Naive thymus-derived CD4-positive, alpha-beta T cell (primary cell): ENCODE measurements around the gene FAM117A. TPM values are rescaled to one million over a fixed set of nuclear protein-coding genes. Genes with fewer than 3 reads are reported as not detected.

ENCODE experiments used
- ATAC-seq: fragments of 150-1000 bp; cut with Tn5 transposase; 2 replicates; pipeline ENCODE4 v1.10.0; 2021; ENCODE audit warnings: mild to moderate bottlenecking, moderate library complexity
- CTCF ChIA-PET: fragments of 350-600 bp; sonication (Branson Sonifier 250); formaldehyde crosslinking; loops from one replicate; lab custom pipeline; 2021; ENCODE audit warnings: antibody characterized with exemption; lab: Charles Lee
- POLR2A ChIA-PET: fragments of 350-600 bp; sonication (Branson Sonifier 250); formaldehyde crosslinking; loops from one replicate; lab custom pipeline; 2021; ENCODE audit warnings: antibody characterized with exemption, inconsistent platforms; lab: Charles Lee
- DNase-seq, 9 donors: peaks; one replicate each; pipeline versions ENCODE4 v3.0.0 to v3.0.0-alpha.2; 2020 to 2022; ENCODE audit warnings: mixed read lengths in 1 of 9
- H3K27ac ChIP-seq: one replicate; pipeline ENCODE4 v1.7.0; 2013; ENCODE audit warnings: mild to moderate bottlenecking, low read depth, low read length, moderate library complexity
- H3K27me3 ChIP-seq, 2 donors: one replicate each; pipeline ENCODE4 v1.7.0; 2013; ENCODE audit warnings: low read length in 2 of 2, mild to moderate bottlenecking in 2 of 2, moderate library complexity in 2 of 2; ENCODE audit not compliant: control insufficient read depth in 2 of 2, insufficient read depth in 2 of 2
- H3K36me3 ChIP-seq, 3 experiments: 1 replicate in 2 of 3; 2 replicates in 1 of 3; pipeline ENCODE4 v1.7.0; 2013; ENCODE audit warnings: low read length in 3 of 3, mild to moderate bottlenecking in 3 of 3, moderate library complexity in 1 of 3; ENCODE audit not compliant: insufficient read depth in 3 of 3, control insufficient read depth in 2 of 3
- H3K4me1 ChIP-seq, 2 donors: one replicate each; pipeline ENCODE4 v1.7.0; 2013; ENCODE audit warnings: low read length in 2 of 2, mild to moderate bottlenecking in 2 of 2, moderate library complexity in 1 of 2; ENCODE audit not compliant: control insufficient read depth in 2 of 2, insufficient read depth in 2 of 2
- H3K4me3 ChIP-seq: 2 replicates; pipeline ENCODE4 v1.7.0; 2013; ENCODE audit warnings: mild to moderate bottlenecking, low read length
- H3K9me3 ChIP-seq, 3 experiments: 1 replicate in 2 of 3; 2 replicates in 1 of 3; pipeline ENCODE4 v1.7.0; 2013; ENCODE audit warnings: low read length in 3 of 3; ENCODE audit not compliant: control insufficient read depth in 2 of 3
- H3K27ac Mint-ChIP-seq, 9 donors: one replicate each; pipeline ENCODE4 v1.8.0; 2020 to 2022; ENCODE audit warnings: mixed read lengths in 9 of 9, mild to moderate bottlenecking in 8 of 9, moderate library complexity in 5 of 9, inconsistent platforms in 2 of 9
- H3K27me3 Mint-ChIP-seq, 5 donors: one replicate each; pipeline ENCODE4 v1.8.0; 2021 to 2022; ENCODE audit warnings: mixed read lengths in 5 of 5, mild to moderate bottlenecking in 1 of 5
- H3K36me3 Mint-ChIP-seq, 5 donors: one replicate each; pipeline ENCODE4 v1.8.0; 2020 to 2022; ENCODE audit warnings: mixed read lengths in 5 of 5, mild to moderate bottlenecking in 3 of 5, inconsistent platforms in 1 of 5
- H3K4me1 Mint-ChIP-seq, 7 donors: one replicate each; pipeline ENCODE4 v1.8.0; 2020 to 2022; ENCODE audit warnings: mixed read lengths in 7 of 7, mild to moderate bottlenecking in 3 of 7, inconsistent platforms in 1 of 7
- H3K4me3 Mint-ChIP-seq, 10 donors: one replicate each; pipeline ENCODE4 v1.8.0; 2020 to 2022; ENCODE audit warnings: mild to moderate bottlenecking in 10 of 10, mixed read lengths in 10 of 10, moderate library complexity in 6 of 10, inconsistent platforms in 2 of 10
- H3K9me3 Mint-ChIP-seq, 11 donors: one replicate each; pipeline ENCODE4 v1.8.0; 2020 to 2022; ENCODE audit warnings: mixed read lengths in 11 of 11, mild to moderate bottlenecking in 4 of 11, inconsistent platforms in 1 of 11, moderate library complexity in 1 of 11
- intact Hi-C, 2 donors: fragments of 100-400 bp; cut with micrococcal nuclease; formaldehyde crosslinking; loops; one replicate each; pipeline ENCODE4 v1.15.1; 2023
- polyA plus RNA-seq, 2 donors: library from polyadenylated mRNA; unstranded; fragments of 300-500 nt; fragmentation: Illumina TruSeq; gene quantifications; one replicate each; pipeline ENCODE4 v1.2.3, GENCODE V29; 2021
- total RNA-seq, 6 experiments: library from RNA in 5 of 6; stranded (reverse) in 5 of 6; gene quantifications; 1 replicate in 5 of 6; 2 replicates in 1 of 6; pipeline ENCODE4 v1.2.3 and lab custom pipeline; 2021 to 2026

The FAM117A gene
- total and polyA plus RNA-seq, 7 experiments from 2014 or later: 31.8 to 99.1 (median 58.5) TPM

GRCh38 chr17:49756323-49757150 is 7.4 kb downstream of the FAM117A start:
- peaks cover 0 to 15% (median 3%) of the 10 kb centered on the region in 3 experiments for H3K36me3 ChIP-seq
- ChIA-PET CTCF (interaction anchor here (0.6 to 1.1 kb wide), 4 partner anchors 10 to 48 kb away, joined by 3 to 4 read pairs (median 3); no protein-coding TSS in a partner anchor), POLR2A (interaction anchor here (0.6 to 12.2 kb wide), 9 partner anchors 7 to 48 kb away, joined by 3 to 318 read pairs (median 6); partner anchors contain the start of genes KAT7 and SLC35B1)
- peak; percentile 51 for ATAC-seq
- Mint-ChIP-seq H3K27me3 (no peaks in the 10 kb centered on the region), H3K9me3 (no peaks in the 10 kb centered on the region), H3K4me3 (peak overlapping the region in 9 of 10 donors; percentile 23 to 66 (median 51)), H3K36me3 (peaks cover 0 to 26% (median 12%) of the 10 kb centered on the region in 5 donors), H3K27ac (peak overlapping the region; percentile 33 to 93 (median 77)), H3K4me1 (peaks cover 55 to 89% (median 84%) of the 10 kb centered on the region in 7 donors)
- H3K27ac ChIP-seq: peak overlapping the region; percentile 34
- peaks cover 48 to 76% of the 10 kb centered on the region in 2 donors for H3K4me1 ChIP-seq
- H3K4me3 ChIP-seq: no peak overlapping the region
- no peak for DNase-seq
- intact Hi-C loops: no loop called here
- H3K9me3 ChIP-seq: no peaks in the 10 kb centered on the region
- no peaks in the 10 kb centered on the region for H3K27me3 ChIP-seq

- Mint-ChIP-seq H3K4me1 (peaks cover 50 to 85% (median 78%) of the 10 kb centered on the region in 7 donors), H3K36me3 (peaks cover 0 to 28% (median 12%) of the 10 kb centered on the region in 5 donors), H3K27ac (peak overlapping the region; percentile 39 to 93 (median 77)), H3K4me3 (peak overlapping the region in 9 of 10 donors; percentile 16 to 69 (median 58)), H3K9me3 (no peaks in the 10 kb centered on the region), H3K27me3 (no peaks in the 10 kb centered on the region)
- no peak overlapping the region for H3K4me3 ChIP-seq
- intact Hi-C loops: no loop called here
- peaks cover 42 to 71% of the 10 kb centered on the region in 2 donors for H3K4me1 ChIP-seq
- no peak for ATAC-seq
- H3K36me3 ChIP-seq: peaks cover 0 to 15% (median 3%) of the 10 kb centered on the region in 3 experiments
- no peaks in the 10 kb centered on the region for H3K9me3 ChIP-seq
- CTCF ChIA-PET: interaction anchor here (0.6 to 1.0 kb wide), 4 partner anchors 9 to 238 kb away, joined by 3 to 4 read pairs (median 4); no protein-coding TSS in a partner anchor
- POLR2A ChIA-PET: interaction anchor here (0.6 to 12.2 kb wide), 9 partner anchors 6 to 47 kb away, joined by 3 to 318 read pairs (median 5); partner anchors contain the start of genes FAM117A, KAT7 and SLC35B1
- no peaks in the 10 kb centered on the region for H3K27me3 ChIP-seq
- no peak for DNase-seq
- H3K27ac ChIP-seq: peak overlapping the region; percentile 34
Observed at GRCh38 chr17:49755663-49756283, 8.2 kb downstream of the FAM117A start.

- peaks cover 45 to 85% (median 74%) of the 10 kb centered on the region in 7 donors for H3K4me1 Mint-ChIP-seq
- H3K27ac ChIP-seq: peak overlapping the region; percentile 38
- ATAC-seq (no peak), DNase-seq (no peak)
- no peaks in the 10 kb centered on the region for H3K27me3 ChIP-seq
- H3K4me1 ChIP-seq: peaks cover 47 to 67% of the 10 kb centered on the region in 2 donors
- CTCF ChIA-PET: no interaction called here
- H3K27ac Mint-ChIP-seq: peak overlapping the region in 8 of 9 donors; percentile 62 to 91 (median 84)
- intact Hi-C loops: no loop called here
- H3K27me3 Mint-ChIP-seq: no peaks in the 10 kb centered on the region
- peaks cover 0 to 26% (median 17%) of the 10 kb centered on the region in 5 donors for H3K36me3 Mint-ChIP-seq
- H3K9me3 Mint-ChIP-seq: no peaks in the 10 kb centered on the region
- no peak overlapping the region for H3K4me3 ChIP-seq
- POLR2A ChIA-PET: interaction anchor here (1.0 to 12.2 kb wide), 4 partner anchors 6 to 13 kb away, joined by 3 to 318 read pairs (median 140); partner anchors contain the start of gene FAM117A
- H3K36me3 ChIP-seq: peaks cover 0 to 12% (median 3%) of the 10 kb centered on the region in 3 experiments
- H3K4me3 Mint-ChIP-seq: peak overlapping the region in 5 of 10 donors; percentile 18 to 66 (median 49)
- no peaks in the 10 kb centered on the region for H3K9me3 ChIP-seq
Observed at GRCh38 chr17:49753959-49754391, 10.0 kb downstream of the FAM117A start.

- H3K27me3 Mint-ChIP-seq: no peaks in the 10 kb centered on the region
- DNase-seq (no peak), ATAC-seq (no peak)
- H3K27me3 ChIP-seq: no peaks in the 10 kb centered on the region
- intact Hi-C loops: no loop called here
- peak overlapping the region; percentile 38 for H3K27ac ChIP-seq
- ChIA-PET POLR2A (interaction anchor here (0.6 to 8.1 kb wide), 8 partner anchors 8 to 617 kb away, joined by 3 to 275 read pairs (median 4); partner anchors contain the start of gene FAM117A), CTCF (interaction anchor here (1.5 kb wide), 1 partner anchor 10 kb away, joined by 4 read pairs; no protein-coding TSS in a partner anchor)
- H3K4me3 ChIP-seq: no peak overlapping the region
- H3K36me3 ChIP-seq: peaks cover 0 to 8% (median 3%) of the 10 kb centered on the region in 3 experiments
- no peaks in the 10 kb centered on the region for H3K9me3 Mint-ChIP-seq
- H3K9me3 ChIP-seq: no peaks in the 10 kb centered on the region
- peaks cover 0 to 23% (median 15%) of the 10 kb centered on the region in 5 donors for H3K36me3 Mint-ChIP-seq
- peak overlapping the region in 3 of 10 donors; percentile 21 to 38 (median 28) for H3K4me3 Mint-ChIP-seq
- peaks cover 50 to 88% (median 79%) of the 10 kb centered on the region in 7 donors for H3K4me1 Mint-ChIP-seq
- H3K4me1 ChIP-seq: peaks cover 55 to 73% of the 10 kb centered on the region in 2 donors
- H3K27ac Mint-ChIP-seq: peak overlapping the region; percentile 43 to 91 (median 84)
Observed at GRCh38 chr17:49752508-49752907, 11.4 kb downstream of the FAM117A start.

- no peak for DNase-seq
- ChIA-PET CTCF (interaction anchor here (0.9 to 1.5 kb wide), 2 partner anchors 8 to 13 kb away, joined by 3 read pairs; no protein-coding TSS in a partner anchor), POLR2A (interaction anchor here (0.6 to 8.1 kb wide), 7 partner anchors 8 to 74 kb away, joined by 3 to 275 read pairs (median 11); partner anchors contain the start of genes FAM117A and KAT7)
- Mint-ChIP-seq H3K27ac (peak overlapping the region; percentile 48 to 98 (median 97)), H3K4me1 (peaks cover 53 to 90% (median 79%) of the 10 kb centered on the region in 7 donors), H3K9me3 (peaks cover 0 to 4% (median 0%) of the 10 kb centered on the region in 11 donors), H3K4me3 (peak overlapping the region in 9 of 10 donors; percentile 5 to 51 (median 21)), H3K36me3 (peaks cover 3 to 27% (median 18%) of the 10 kb centered on the region in 5 donors), H3K27me3 (no peaks in the 10 kb centered on the region)
- no peak for ATAC-seq
- Histone ChIP-seq H3K9me3 (no peaks in the 10 kb centered on the region), H3K27ac (peak overlapping the region; percentile 84), H3K4me1 (peaks cover 64 to 74% of the 10 kb centered on the region in 2 donors), H3K27me3 (no peaks in the 10 kb centered on the region), H3K36me3 (no peaks in the 10 kb centered on the region), H3K4me3 (no peak overlapping the region)
- intact Hi-C loops: loop anchor here in 1 of 2 donors (10.0 kb wide), 1 partner anchor 555 kb away; no protein-coding TSS in a partner anchor
Observed at GRCh38 chr17:49749730-49750129, 14.2 kb downstream of the FAM117A start.
